ENCODE measurements around the gene WNT2B.
A peak's percentile ranks its signal among the peaks of the same experiment; 100 is the strongest.

The WNT2B gene

GRCh38 chr1:112504001-112504660, 4.6 kb upstream of the WNT2B start:
- no peak overlapping the region for H3K4me3 ChIP-seq
- H3K27ac ChIP-seq = no peak overlapping the region

- no peak overlapping the region for H3K27ac ChIP-seq
- no peak overlapping the region for H3K4me3 ChIP-seq
Observed at GRCh38 chr1:112504661-112505399, 3.9 kb upstream of the WNT2B start.

GRCh38 chr1:112505400-112505785, 3.4 kb upstream of the WNT2B start:
- Histone ChIP-seq H3K4me3 (no peak overlapping the region), H3K27ac (no peak overlapping the region)

- H3K4me3 ChIP-seq = no peak overlapping the region
- H3K27ac ChIP-seq = no peak overlapping the region
Observed at GRCh38 chr1:112505878-112506277, 2.9 kb upstream of the WNT2B start.

GRCh38 chr1:112506306-112506705, 2.5 kb upstream of the WNT2B start:
- H3K4me3 ChIP-seq = no peak overlapping the region
- H3K27ac ChIP-seq = no peak overlapping the region

GRCh38 chr1:112506731-112507130, 2.0 kb upstream of the WNT2B start:
- Histone ChIP-seq H3K27ac (no peak overlapping the region), H3K4me3 (no peak overlapping the region)

GRCh38 chr1:112507336-112507735, 1.4 kb upstream of the WNT2B start:
- Histone ChIP-seq H3K27ac (no peak overlapping the region), H3K4me3 (no peak overlapping the region)

GRCh38 chr1:112507921-112508277, 866 bp upstream of the WNT2B start:
- Histone ChIP-seq H3K4me3 (peak overlapping the region; percentile 37 to 57 (median 51)), H3K27ac (no peak overlapping the region)

GRCh38 chr1:112509005-112509659, 367 bp downstream of the WNT2B start:
- Histone ChIP-seq H3K27ac (peak overlapping the region in 7 of 21 experiments; percentile 6 to 45 (median 21)), H3K4me3 (peak overlapping the region; percentile 37 to 57 (median 51))

- Histone ChIP-seq H3K4me3 (peak overlapping the region in 1 of 7 experiments; percentile 57), H3K27ac (peak overlapping the region in 1 of 21 experiments; percentile 20)
Observed at GRCh38 chr1:112509660-112510178, 954 bp downstream of the WNT2B start.

GRCh38 chr1:112510340-112510739, 1.6 kb downstream of the WNT2B start:
- Histone ChIP-seq H3K4me3 (no peak overlapping the region), H3K27ac (no peak overlapping the region)

GRCh38 chr1:112511897-112512296, 3.1 kb downstream of the WNT2B start:
- H3K4me3 ChIP-seq = no peak overlapping the region
- H3K27ac ChIP-seq = no peak overlapping the region

- no peak overlapping the region for H3K4me3 ChIP-seq
- peak overlapping the region in 6 of 21 experiments; percentile 6 to 64 (median 22) for H3K27ac ChIP-seq
Observed at GRCh38 chr1:112513112-112513870, 4.5 kb downstream of the WNT2B start.

- H3K27ac ChIP-seq = no peak overlapping the region
Observed at GRCh38 chr1:112514901-112515300, 6.1 kb downstream of the WNT2B start.

GRCh38 chr1:112515311-112516009, 6.7 kb downstream of the WNT2B start:
- H3K27ac ChIP-seq = no peak overlapping the region
- H3K4me3 ChIP-seq = no peak overlapping the region

More at GRCh38 chr1:112514901-112515300, 6.1 kb downstream of the WNT2B start:
- no peak overlapping the region for H3K4me3 ChIP-seq

GRCh38 chr1:112516141-112516540, 7.4 kb downstream of the WNT2B start:
- no peak overlapping the region for H3K27ac ChIP-seq
- no peak overlapping the region for H3K4me3 ChIP-seq

GRCh38 chr1:112517231-112517630, 8.5 kb downstream of the WNT2B start:
- Histone ChIP-seq H3K27ac (no peak overlapping the region), H3K4me3 (no peak overlapping the region)

GRCh38 chr1:112517646-112518045, 8.9 kb downstream of the WNT2B start:
- Histone ChIP-seq H3K4me3 (no peak overlapping the region), H3K27ac (no peak overlapping the region)

GRCh38 chr1:112518186-112518585, 9.4 kb downstream of the WNT2B start:
- Histone ChIP-seq H3K4me3 (no peak overlapping the region), H3K27ac (no peak overlapping the region)

Measured in skin epidermis (tissue), 12 donors.